Fibroblast of pulmonary artery (primary cell): ENCODE results near the gene NEU4.

Experiments used
- DNase-seq: peaks from one replicate; pipeline ENCODE4 v3.0.0-alpha.2; 2010; ENCODE audit warnings: low read depth
- H3K4me3 ChIP-seq: replicated peaks from 2 replicates; pipeline ENCODE4 v1.5.1; 2011; ENCODE audit warnings: low read depth, mild to moderate bottlenecking, control low read depth, low read length, moderate library complexity
- CTCF ChIP-seq: IDR thresholded peaks from 2 replicates; pipeline ENCODE4 v1.5.1; 2011; ENCODE audit warnings: mild to moderate bottlenecking, control low read depth, low read length, inconsistent platforms; ENCODE audit errors: missing control alignments

Gene NEU4

GRCh38 chr2:241841181-241842066 lies 32.4 kb downstream of the NEU4 start:
- DNase-seq = no peak
- TF ChIP-seq CTCF = no peak
- H3K4me3 ChIP-seq = no peak overlapping the region

DNA sequence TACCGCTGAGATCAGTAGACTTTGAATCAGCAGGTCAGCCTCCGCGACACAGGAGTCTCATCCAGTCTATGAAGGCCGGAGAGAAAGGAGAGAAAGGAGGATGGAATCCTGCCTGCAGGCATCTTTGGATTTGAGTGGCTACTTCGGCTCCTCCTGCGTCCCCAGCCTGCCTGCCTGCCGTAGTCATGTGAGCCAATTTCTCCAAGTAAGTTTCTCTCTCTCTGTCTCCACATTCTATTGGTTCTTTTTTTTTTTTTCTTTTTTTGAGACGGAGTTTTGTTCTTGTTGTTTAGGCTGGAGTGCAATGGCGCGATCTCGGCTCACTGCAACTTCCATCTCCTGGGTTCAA lies 33.0 kb downstream of the NEU4 start:
- DNase-seq = no peak
- H3K4me3 ChIP-seq = no peak overlapping the region
- no peak for TF ChIP-seq CTCF

GRCh38 chr2:241842620-241843211 lies 33.7 kb downstream of the NEU4 start:
- no peak for DNase-seq
- no peak overlapping the region for H3K4me3 ChIP-seq
- no peak for TF ChIP-seq CTCF

DNA sequence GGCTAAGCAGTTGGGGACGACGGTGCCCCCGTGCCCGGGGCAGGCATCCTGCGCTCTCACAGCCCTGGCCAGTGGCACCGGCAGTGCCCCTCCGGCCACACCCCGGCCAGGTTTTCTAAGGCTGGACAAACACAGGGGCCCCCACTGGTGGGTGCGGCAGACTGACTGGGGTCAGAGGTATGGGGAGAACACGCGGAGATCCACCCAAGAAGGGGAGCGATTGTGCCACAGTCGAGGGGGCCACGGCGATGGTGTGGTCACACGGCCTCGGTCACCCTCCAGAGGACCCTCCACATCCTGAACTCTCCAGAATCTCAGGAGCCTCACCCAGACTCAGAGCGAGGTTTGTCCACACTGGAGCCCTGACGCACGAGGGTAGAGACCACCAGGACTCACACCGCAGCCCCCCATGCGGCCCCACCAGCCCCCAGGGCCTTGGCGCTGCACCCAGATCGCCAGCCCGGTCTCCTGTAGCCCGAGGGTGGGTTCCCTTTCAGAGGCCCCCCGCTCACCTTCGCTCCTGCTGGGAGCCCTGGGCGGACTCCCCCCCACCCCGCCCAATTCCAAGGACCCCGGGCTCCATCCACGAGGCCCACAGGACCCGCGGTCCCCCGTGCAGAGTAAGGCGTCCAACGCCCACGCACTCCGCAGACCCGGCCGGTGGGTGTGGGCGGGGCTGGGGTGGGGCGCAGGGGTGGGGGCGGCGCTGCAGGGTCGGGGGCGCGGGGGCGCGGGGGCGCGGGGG lies 34.5 kb downstream of the NEU4 start:
- H3K4me3 ChIP-seq = no peak overlapping the region
- no peak for TF ChIP-seq CTCF
- no peak for DNase-seq

DNA sequence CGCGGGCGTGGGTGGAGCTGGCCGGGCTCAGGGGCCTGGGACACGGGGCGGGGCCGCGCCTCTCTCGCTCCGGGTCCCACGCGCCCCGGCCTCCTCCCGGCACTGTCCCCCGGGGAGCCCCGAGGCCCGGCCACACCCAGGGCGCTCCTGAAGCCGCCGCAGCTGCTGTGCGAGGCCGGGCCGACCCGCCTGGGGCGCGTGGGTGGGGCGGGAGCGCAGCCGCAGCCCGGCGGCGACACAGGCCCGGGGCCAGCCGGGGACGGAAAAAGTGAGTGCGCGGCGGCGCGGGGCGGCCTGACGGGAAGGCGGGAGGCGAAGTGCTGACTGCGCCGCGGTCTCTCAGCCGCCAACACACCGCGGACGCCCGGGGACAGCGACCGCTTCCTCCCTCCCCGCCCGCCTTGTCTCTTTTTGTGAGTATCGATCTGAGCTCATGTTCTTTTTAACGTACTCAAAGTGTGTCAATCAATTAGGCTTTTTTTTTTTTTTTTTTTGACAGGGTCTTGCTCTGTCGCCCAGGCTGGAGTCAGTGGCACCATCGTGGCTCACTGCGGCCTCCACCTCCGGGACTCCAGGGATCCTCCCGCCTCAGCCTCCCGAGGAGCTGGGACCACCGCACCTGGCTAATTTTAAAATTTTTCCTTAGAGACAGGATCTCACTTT lies 35.2 kb downstream of the NEU4 start:
- peak; percentile 40 for DNase-seq
- H3K4me3 ChIP-seq = peak overlapping the region; percentile 28
- TF ChIP-seq CTCF = no peak

GRCh38 chr2:241844831-241845578 lies 36.0 kb downstream of the NEU4 start:
- DNase-seq = no peak
- no peak for TF ChIP-seq CTCF
- H3K4me3 ChIP-seq = no peak overlapping the region
